MG63 (cell line): ENCODE data around the gene HSD17B11. TPM values are rescaled to one million over a fixed set of nuclear protein-coding genes. Genes with fewer than 3 reads are reported as not detected.
"Not testable (repeated sequence)": the region's sequence is repeated elsewhere in the genome, so short reads cannot be mapped to it uniquely, and the experiment has no call there.

Source experiments
- DNase-seq: peaks from one replicate; pipeline ENCODE4 v3.0.0-alpha.2; 2020
- H3K27me3 ChIP-seq: fragments of 250-450 bp; sonication (Bioruptor Pico); 2 replicates; pipeline ENCODE4 v1.5.1; 2020; ENCODE audit warnings: mild to moderate bottlenecking, moderate library complexity
- H3K36me3 ChIP-seq: fragments of 250-450 bp; sonication (Bioruptor Pico); 2 replicates; pipeline ENCODE4 v1.5.1; 2020; ENCODE audit warnings: mild to moderate bottlenecking, moderate library complexity
- H3K4me3 ChIP-seq: fragments of 250-450 bp; sonication (Bioruptor Pico); 2 replicates; pipeline ENCODE4 v1.5.1; 2020; ENCODE audit warnings: mild to moderate bottlenecking, moderate library complexity
- H3K9me3 ChIP-seq: fragments of 250-450 bp; sonication (Bioruptor Pico); 2 replicates; pipeline ENCODE4 v1.5.1; 2020; ENCODE audit warnings: mild to moderate bottlenecking, moderate library complexity
- total RNA-seq: library from RNA; depleted of rRNA; stranded (reverse); fragments of >200 nt; shearing (Covaris generic); gene quantifications from 2 replicates; pipeline ENCODE4 v1.2.3, GENCODE V29; 2014; ENCODE audit warnings: low replicate concordance

HSD17B11 gene
- total RNA-seq, 1 experiment from 2014 or later: 6.6 TPM

GRCh38 chr4:87339440-87339839 is 51.5 kb downstream of the HSD17B11 start:
- no peaks in the 10 kb centered on the region for H3K36me3 ChIP-seq
- no peaks in the 10 kb centered on the region for H3K9me3 ChIP-seq
- no peak for DNase-seq
- no peaks in the 10 kb centered on the region for H3K27me3 ChIP-seq
- H3K4me3 ChIP-seq: no peak overlapping the region

DNA sequence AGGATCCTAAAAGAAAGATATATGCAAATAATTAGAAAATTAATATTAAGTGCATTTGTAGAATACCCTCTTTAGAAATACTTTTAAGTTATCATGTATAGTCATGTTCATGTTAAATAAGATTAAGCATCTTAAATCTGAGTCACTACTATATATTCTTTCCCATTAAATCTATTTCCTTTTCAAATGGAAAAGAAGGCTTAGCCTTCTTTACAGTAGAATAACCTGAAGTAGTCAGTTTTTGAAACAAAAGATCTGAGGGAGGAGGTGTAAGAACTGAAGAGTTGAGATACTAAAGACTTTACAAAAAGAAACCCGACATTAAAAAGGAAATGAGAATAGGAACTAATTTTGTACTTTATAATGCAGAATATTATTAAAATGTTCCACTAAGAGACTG is 53.6 kb downstream of the HSD17B11 start:
- no peaks in the 10 kb centered on the region; the same call in 1 of the 2 replicates for H3K9me3 ChIP-seq
- no peaks in the 10 kb centered on the region for H3K36me3 ChIP-seq
- DNase-seq: no peak
- H3K4me3 ChIP-seq: no peak overlapping the region
- H3K27me3 ChIP-seq: no peaks in the 10 kb centered on the region

- Histone ChIP-seq H3K4me3 (no peak overlapping the region), H3K9me3 (no peaks in the 10 kb centered on the region; the same call in 1 of the 2 replicates), H3K27me3 (no peaks in the 10 kb centered on the region), H3K36me3 (no peaks in the 10 kb centered on the region)
- DNase-seq: no peak
Measured at GRCh38 chr4:87333267-87333666, 57.7 kb downstream of the HSD17B11 start.

DNA sequence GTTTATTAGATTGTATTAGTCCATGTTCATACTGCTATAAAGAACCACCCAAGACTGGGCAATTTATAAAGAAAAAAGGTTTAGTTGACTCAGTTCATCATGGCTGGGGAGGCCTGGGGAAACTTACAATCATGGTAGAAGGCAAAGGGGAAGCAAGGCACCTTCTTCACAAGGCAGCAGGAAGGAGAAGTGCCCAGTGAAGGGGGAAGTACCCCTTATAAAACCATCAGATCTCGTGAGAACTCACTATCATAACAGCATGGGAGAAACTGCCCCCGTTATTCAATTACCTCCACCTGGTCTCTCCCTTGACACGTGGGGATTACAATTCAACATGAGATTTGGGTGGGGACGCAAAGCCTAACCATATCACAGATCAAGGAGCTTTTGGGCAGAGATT is 60.2 kb downstream of the HSD17B11 start:
- no peak overlapping the region for H3K4me3 ChIP-seq
- DNase-seq: no peak
- no peaks in the 10 kb centered on the region for H3K36me3 ChIP-seq
- H3K27me3 ChIP-seq: no peaks in the 10 kb centered on the region
- H3K9me3 ChIP-seq: no peaks in the 10 kb centered on the region; the same call in 1 of the 2 replicates

DNA sequence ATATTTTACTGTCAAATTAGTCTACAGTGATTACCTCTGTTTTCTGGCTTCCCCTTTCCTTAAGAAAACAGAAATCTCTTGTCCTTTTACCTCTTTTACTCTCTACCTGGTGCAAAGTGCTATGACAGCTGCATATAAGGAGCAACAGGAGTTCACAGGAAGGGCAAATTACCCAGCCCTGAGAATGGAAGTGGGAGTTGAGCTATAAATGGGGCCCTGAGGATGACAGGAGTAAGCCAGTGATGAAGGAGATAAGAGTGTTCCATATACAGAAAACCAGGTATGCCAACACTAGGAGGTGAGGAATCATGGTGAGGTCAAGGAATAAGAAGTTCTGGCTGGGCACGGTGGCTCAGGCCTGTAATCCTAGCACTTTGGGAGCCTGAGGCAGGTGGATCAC is 63.9 kb downstream of the HSD17B11 start:
- H3K4me3 ChIP-seq: no peak overlapping the region

GRCh38 chr4:87326460-87326859 is 64.5 kb downstream of the HSD17B11 start:
- Histone ChIP-seq H3K9me3 (no peaks in the 10 kb centered on the region), H3K27me3 (no peaks in the 10 kb centered on the region), H3K4me3 (no peak overlapping the region), H3K36me3 (no peaks in the 10 kb centered on the region)
- DNase-seq: no peak

More for the DNA sequence above, 63.9 kb downstream of the HSD17B11 start:
- H3K36me3 ChIP-seq: no peaks in the 10 kb centered on the region
- DNase-seq: no peak
- no peaks in the 10 kb centered on the region for H3K27me3 ChIP-seq
- no peaks in the 10 kb centered on the region for H3K9me3 ChIP-seq

DNA sequence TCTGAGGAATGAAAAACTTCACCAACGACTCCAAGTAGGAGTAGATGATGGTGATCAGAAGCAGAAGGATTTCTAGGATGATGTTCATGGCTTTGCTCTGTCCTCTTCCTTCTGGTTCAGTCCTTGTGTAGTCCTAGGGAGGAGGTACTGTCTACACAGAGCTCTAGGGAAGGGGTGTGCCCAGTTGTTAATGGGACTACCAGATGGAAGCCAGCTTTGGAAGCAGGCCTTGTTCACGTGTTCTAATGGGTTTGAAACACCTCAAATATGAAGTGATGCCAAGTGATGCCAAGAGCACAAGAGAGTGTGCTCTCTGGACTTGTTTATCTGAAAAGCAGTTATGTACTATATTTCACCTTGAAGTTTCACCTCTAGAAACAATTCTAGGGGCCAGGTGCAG is 68.2 kb downstream of the HSD17B11 start, which contains the start of gene HSD17B13:
HSD17B13 (minus strand) TSS at position 129 of the 400 bp plus-strand sequence; CDS start at position 88, 41 bp downstream.
- no peaks in the 10 kb centered on the region for H3K9me3 ChIP-seq
- DNase-seq: no peak
- no peaks in the 10 kb centered on the region for H3K27me3 ChIP-seq
- no peak within 1 kb of the TSS for H3K4me3 ChIP-seq
- no peaks in the 10 kb centered on the region for H3K36me3 ChIP-seq

GRCh38 chr4:87321888-87322287 is 69.1 kb downstream of the HSD17B11 start:
- H3K4me3 ChIP-seq: no peak overlapping the region
- no peak for DNase-seq
- no peaks in the 10 kb centered on the region for H3K9me3 ChIP-seq
- H3K36me3 ChIP-seq: no peaks in the 10 kb centered on the region
- no peaks in the 10 kb centered on the region for H3K27me3 ChIP-seq

DNA sequence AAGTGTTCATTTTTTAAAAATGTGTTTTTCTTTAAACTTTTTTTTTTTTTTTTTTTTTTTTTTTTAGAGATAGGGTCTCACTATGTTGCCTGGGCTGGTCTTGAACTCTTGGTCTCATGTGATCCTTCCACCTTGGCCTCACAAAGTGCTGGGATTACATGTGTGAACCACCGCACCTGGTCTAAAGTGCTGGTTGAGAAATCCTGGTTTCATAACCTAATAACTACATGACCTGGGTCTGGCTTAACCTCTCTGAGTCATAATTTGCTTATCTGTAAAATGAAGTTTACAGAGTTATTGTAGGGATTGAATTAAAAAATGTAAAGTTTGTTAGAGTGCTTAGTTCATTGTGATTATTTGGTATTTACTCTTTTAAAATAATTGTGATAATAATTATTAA is 73.5 kb downstream of the HSD17B11 start:
- Histone ChIP-seq H3K4me3 (no peak overlapping the region), H3K27me3 (no peaks in the 10 kb centered on the region), H3K36me3 (no peaks in the 10 kb centered on the region), H3K9me3 (no peaks in the 10 kb centered on the region)
- no peak for DNase-seq

DNA sequence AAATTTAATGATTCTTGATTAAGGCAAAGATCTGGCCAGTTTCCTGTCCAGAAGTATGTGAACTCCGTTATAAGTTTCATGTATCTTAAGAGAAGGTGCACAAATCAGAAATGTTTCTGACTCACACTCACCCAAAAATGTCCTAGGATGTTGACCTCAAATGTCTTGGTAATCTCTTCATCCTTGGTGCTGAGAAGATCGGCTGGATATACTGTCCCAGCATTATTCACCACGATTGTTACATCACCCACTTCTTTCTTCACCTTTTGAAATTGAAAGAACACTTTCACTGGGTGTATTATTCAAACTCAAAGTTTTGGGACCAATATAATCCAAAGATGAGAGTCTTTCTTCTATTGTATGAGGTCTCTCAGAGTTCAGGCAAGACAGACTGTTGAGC is 74.0 kb downstream of the HSD17B11 start:
- H3K36me3 ChIP-seq: no peaks in the 10 kb centered on the region
- no peak for DNase-seq
- no peaks in the 10 kb centered on the region for H3K9me3 ChIP-seq
- H3K27me3 ChIP-seq: no peaks in the 10 kb centered on the region
- no peak overlapping the region for H3K4me3 ChIP-seq

GRCh38 chr4:87315000-87315399 is 76.0 kb downstream of the HSD17B11 start:
- not testable (repeated sequence) for H3K9me3 ChIP-seq, H3K27me3 ChIP-seq, H3K36me3 ChIP-seq, H3K4me3 ChIP-seq, DNase-seq

GRCh38 chr4:87313756-87314155 is 77.2 kb downstream of the HSD17B11 start:
- H3K4me3 ChIP-seq: no peak overlapping the region
- no peaks in the 10 kb centered on the region for H3K9me3 ChIP-seq
- H3K27me3 ChIP-seq: no peaks in the 10 kb centered on the region
- DNase-seq: no peak
- H3K36me3 ChIP-seq: no peaks in the 10 kb centered on the region

DNA sequence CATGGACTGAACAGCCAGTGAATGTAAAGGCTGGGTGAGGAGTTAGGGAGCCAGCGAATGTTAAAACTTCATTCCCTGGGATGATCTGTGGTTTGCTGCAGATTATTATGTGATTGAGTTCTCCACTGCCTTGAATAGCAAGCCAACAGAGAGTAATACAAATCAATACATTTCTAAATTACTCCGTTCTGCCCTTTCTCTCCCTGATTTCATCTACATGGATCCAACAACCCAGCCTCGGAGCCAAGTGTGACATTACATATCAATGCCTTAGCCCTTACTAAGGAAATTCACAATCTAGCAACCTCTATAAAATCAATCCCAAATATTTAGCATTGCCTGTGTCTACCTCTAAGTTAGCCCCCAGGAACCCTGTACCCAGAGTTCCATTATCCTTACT is 79.3 kb downstream of the HSD17B11 start:
- Histone ChIP-seq H3K9me3 (no peaks in the 10 kb centered on the region), H3K36me3 (no peaks in the 10 kb centered on the region), H3K4me3 (no peak overlapping the region), H3K27me3 (no peaks in the 10 kb centered on the region)
- DNase-seq: no peak

GRCh38 chr4:87310691-87311335 is 80.2 kb downstream of the HSD17B11 start:
- Histone ChIP-seq H3K4me3 (no peak overlapping the region), H3K27me3 (no peaks in the 10 kb centered on the region), H3K36me3 (no peaks in the 10 kb centered on the region), H3K9me3 (no peaks in the 10 kb centered on the region)
- DNase-seq: no peak

DNA sequence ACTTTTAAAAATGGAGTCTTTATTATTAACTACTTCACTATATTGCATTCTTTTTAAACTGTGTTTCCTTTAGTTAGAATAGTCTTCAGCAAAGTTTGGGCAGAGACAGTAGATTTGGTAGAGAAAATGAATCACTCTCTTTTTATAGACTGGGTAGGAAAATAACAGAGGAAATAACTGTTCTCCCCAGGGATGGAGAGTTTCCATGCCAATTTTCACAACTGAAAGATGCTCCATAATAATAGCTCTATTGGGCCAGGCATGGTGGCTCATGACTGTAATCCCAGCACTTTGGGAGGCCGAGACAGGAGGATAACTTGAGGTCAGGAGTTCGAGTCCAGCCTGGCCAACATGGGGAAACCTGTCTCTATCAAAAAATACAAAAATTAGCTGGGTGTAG is 81.4 kb downstream of the HSD17B11 start:
- no peak for DNase-seq
- Histone ChIP-seq H3K27me3 (no peaks in the 10 kb centered on the region), H3K4me3 (no peak overlapping the region), H3K9me3 (no peaks in the 10 kb centered on the region), H3K36me3 (no peaks in the 10 kb centered on the region)

- no peaks in the 10 kb centered on the region for H3K27me3 ChIP-seq
- no peaks in the 10 kb centered on the region for H3K36me3 ChIP-seq
- H3K4me3 ChIP-seq: no peak overlapping the region
- no peaks in the 10 kb centered on the region for H3K9me3 ChIP-seq
- no peak for DNase-seq
Measured at GRCh38 chr4:87306056-87306455, 84.9 kb downstream of the HSD17B11 start.

DNA sequence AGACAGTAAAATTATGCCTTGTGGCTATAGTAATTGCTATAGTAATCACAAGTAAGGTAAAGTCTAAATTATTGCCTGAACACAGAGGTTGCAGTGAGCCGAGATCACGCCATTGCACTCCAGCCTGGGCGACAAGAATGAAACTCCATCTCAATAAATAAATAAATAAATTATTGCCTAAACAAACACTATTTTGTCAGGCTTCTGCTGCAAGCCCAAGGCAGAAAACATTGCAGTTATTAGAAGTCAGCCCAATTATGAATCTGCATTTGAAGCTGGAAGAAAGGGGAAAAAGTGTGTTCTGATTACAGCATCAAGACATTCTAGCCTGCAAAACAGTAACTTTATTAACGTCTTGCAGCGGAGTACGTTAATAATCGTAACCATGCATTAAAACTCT is 85.4 kb downstream of the HSD17B11 start:
- no peaks in the 10 kb centered on the region for H3K27me3 ChIP-seq
- H3K9me3 ChIP-seq: no peaks in the 10 kb centered on the region
- no peak overlapping the region for H3K4me3 ChIP-seq
- H3K36me3 ChIP-seq: no peaks in the 10 kb centered on the region
- no peak for DNase-seq

DNA sequence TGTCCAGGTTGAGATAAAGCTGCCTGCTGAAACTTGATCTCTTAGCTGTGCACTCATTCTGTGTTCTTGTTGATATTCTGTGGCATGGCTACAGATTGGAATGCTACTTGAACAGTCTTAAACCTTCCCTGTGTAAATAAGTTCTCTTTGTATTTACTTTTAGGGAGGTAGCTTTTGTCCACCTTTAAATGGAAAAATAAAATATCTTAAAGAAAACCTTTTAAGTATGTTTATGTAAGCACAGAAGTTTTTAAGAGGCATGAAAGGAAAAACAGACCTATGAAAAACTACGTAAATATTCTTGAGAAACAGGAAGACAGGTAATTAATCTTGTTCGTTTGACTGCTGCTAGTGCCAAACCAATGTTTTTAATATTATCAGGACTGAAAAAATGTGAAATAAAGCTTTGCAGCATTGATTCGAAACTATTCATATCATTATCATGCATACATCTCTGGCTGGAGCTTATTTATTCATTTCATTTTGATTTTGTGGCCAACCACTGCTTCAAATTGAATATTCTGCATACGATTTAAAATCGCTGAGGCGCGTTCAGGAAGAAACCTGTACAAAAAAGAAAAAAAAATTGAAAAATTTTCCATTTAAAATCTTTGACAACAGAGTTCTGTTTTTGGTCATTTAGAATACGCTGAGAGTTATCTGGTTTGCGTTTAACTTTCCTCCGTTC is 86.1 kb downstream of the HSD17B11 start:
- H3K9me3 ChIP-seq: no peaks in the 10 kb centered on the region
- no peaks in the 10 kb centered on the region for H3K36me3 ChIP-seq
- H3K4me3 ChIP-seq: no peak overlapping the region
- H3K27me3 ChIP-seq: no peaks in the 10 kb centered on the region
- DNase-seq: no peak
